DND-41 (cell line): Measurements from ENCODE around the gene RAB43.

Experiments
- ATAC-seq: fragments of 200-7000 bp; cut with Tn5 transposase; 3 replicates; pipeline ENCODE4 v1.9.1; 2021; ENCODE audit warnings: low read depth; ENCODE audit not compliant: insufficient read depth
- DNase-seq: peaks from one replicate; pipeline ENCODE4 v3.0.0-alpha.2; 2020
- H2AFZ ChIP-seq: 2 replicates; pipeline ENCODE4 v1.6.0; 2012; ENCODE audit warnings: low read depth, low read length
- H3K27ac ChIP-seq: 2 replicates; pipeline ENCODE4 v1.5.1; 2012; ENCODE audit warnings: low read length, inconsistent platforms
- H3K27me3 ChIP-seq: fragments of 200-600 bp; sonication (generic); 2 replicates; pipeline ENCODE4 v1.6.0; 2012; ENCODE audit warnings: low read length, mild to moderate bottlenecking, inconsistent platforms; ENCODE audit not compliant: insufficient read depth, poor library complexity
- H3K36me3 ChIP-seq: 2 replicates; pipeline ENCODE4 v1.5.1; 2012; ENCODE audit warnings: low read length, inconsistent platforms; ENCODE audit not compliant: insufficient read depth
- H3K4me1 ChIP-seq: 2 replicates; pipeline ENCODE4 v1.5.1; 2012; ENCODE audit warnings: mild to moderate bottlenecking, low read length; ENCODE audit not compliant: insufficient read depth
- H3K4me2 ChIP-seq: 2 replicates; pipeline ENCODE4 v1.6.0; 2012; ENCODE audit warnings: mild to moderate bottlenecking, moderate library complexity, low read length, inconsistent platforms; ENCODE audit not compliant: insufficient read depth
- H3K4me3 ChIP-seq, 2 experiments: fragments of 200-600 bp in 1 of 2; shearing (Covaris generic) in 1 of 2; 2 replicates each; pipeline ENCODE4 v1.5.1; 2012 to 2016; ENCODE audit warnings: inconsistent platforms in 2 of 2, low read length in 2 of 2, mild to moderate bottlenecking in 2 of 2, low read depth in 1 of 2, moderate library complexity in 1 of 2
- H3K79me2 ChIP-seq: 2 replicates; pipeline ENCODE4 v1.6.0; 2012; ENCODE audit warnings: low read length, inconsistent platforms; ENCODE audit not compliant: insufficient read depth
- H3K9ac ChIP-seq: 2 replicates; pipeline ENCODE4 v1.6.0; 2012; ENCODE audit warnings: low read depth, mild to moderate bottlenecking, inconsistent platforms, low read length, moderate library complexity
- H3K9me3 ChIP-seq: 2 replicates; pipeline ENCODE4 v1.5.1; 2012; ENCODE audit warnings: low read length, moderate library complexity, mild to moderate bottlenecking, inconsistent platforms; ENCODE audit not compliant: insufficient read depth, severe bottlenecking
- H4K20me1 ChIP-seq: 2 replicates; pipeline ENCODE4 v1.6.0; 2012; ENCODE audit warnings: low read length; ENCODE audit not compliant: insufficient read depth
- EZH2 ChIP-seq: IDR thresholded peaks from 3 replicates; pipeline ENCODE4 v1.6.1; 2012; ENCODE audit warnings: borderline replicate concordance, low read depth, mild to moderate bottlenecking, moderate library complexity, low read length, inconsistent platforms; ENCODE audit not compliant: severe bottlenecking
- TF ChIP-seq, protein P1 (sequence below): IDR thresholded peaks from 2 replicates; pipeline ENCODE4 v1.5.1; 2012; ENCODE audit warnings: borderline replicate concordance, low read length, moderate library complexity, mild to moderate bottlenecking; ENCODE audit not compliant: poor library complexity, severe bottlenecking; ENCODE audit errors: extremely low read depth

The RAB43 gene

DNA sequence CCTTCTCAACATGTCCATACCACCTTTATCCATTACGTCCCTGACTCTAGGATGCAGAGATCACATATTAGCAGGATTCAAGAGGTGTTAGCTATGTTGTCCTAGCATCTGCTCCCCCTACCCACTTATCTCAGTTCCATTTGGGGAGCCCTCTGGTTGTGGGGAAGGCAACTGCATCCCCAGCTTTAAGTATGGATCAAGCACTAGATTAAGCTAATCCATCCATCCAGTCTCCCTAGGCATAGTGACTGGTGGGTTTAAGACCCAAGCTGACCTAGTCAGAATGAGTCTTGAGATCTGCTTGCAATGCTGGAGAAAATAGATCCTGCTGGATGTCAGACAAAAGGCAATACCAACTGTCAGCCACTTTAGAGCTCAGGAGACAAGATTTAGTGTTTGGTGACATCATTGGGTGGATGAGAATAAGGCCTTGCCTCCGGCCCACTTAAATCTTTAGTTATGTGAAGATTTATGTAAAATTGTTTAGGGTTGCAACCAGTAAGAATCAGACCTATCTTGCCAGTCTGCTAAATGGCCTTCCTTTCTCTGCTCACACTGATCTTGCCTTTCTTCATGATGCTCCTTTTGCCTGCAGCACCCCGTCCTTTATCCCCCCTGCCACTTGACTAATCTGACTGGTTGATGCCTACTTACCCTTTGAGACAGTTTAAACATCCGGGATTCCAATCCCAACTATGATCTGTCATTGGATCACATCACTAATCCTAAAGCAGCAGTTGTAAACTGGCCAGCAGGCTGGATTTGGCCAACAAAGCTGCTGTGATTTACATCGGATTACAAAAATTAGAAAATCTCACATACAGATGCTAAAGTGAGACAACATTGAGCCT is 41.4 kb upstream of the RAB43 start:
- Histone ChIP-seq H3K79me2 (peaks cover 40% of the 10 kb centered on the region), H3K27ac (peak overlapping the region; percentile 97), H4K20me1 (peaks cover 3% of the 10 kb centered on the region; the same call in 1 of the 2 replicates), H3K4me3 (peak overlapping the region in 1 of 2 experiments; percentile 91; a peak in 3 of 4 replicates), H3K27me3 (no peaks in the 10 kb centered on the region), H3K36me3 (peaks cover 32% of the 10 kb centered on the region), H3K9me3 (no peaks in the 10 kb centered on the region), H3K4me1 (peaks cover 36% of the 10 kb centered on the region), H2AFZ (0 out of 2 replicates have a peak overlapping the region, but pooled peaks have one; percentile 17), H3K4me2 (peak overlapping the region; percentile 86), H3K9ac (peak overlapping the region; percentile 64)
- peak; percentile 10; the same call in 1 of the 3 replicates for ATAC-seq
- DNase-seq: peak; percentile 36
- TF ChIP-seq EZH2: no peak
- TF ChIP-seq, protein P1, sequence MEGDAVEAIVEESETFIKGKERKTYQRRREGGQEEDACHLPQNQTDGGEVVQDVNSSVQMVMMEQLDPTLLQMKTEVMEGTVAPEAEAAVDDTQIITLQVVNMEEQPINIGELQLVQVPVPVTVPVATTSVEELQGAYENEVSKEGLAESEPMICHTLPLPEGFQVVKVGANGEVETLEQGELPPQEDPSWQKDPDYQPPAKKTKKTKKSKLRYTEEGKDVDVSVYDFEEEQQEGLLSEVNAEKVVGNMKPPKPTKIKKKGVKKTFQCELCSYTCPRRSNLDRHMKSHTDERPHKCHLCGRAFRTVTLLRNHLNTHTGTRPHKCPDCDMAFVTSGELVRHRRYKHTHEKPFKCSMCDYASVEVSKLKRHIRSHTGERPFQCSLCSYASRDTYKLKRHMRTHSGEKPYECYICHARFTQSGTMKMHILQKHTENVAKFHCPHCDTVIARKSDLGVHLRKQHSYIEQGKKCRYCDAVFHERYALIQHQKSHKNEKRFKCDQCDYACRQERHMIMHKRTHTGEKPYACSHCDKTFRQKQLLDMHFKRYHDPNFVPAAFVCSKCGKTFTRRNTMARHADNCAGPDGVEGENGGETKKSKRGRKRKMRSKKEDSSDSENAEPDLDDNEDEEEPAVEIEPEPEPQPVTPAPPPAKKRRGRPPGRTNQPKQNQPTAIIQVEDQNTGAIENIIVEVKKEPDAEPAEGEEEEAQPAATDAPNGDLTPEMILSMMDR: peak; percentile 63

DNA sequence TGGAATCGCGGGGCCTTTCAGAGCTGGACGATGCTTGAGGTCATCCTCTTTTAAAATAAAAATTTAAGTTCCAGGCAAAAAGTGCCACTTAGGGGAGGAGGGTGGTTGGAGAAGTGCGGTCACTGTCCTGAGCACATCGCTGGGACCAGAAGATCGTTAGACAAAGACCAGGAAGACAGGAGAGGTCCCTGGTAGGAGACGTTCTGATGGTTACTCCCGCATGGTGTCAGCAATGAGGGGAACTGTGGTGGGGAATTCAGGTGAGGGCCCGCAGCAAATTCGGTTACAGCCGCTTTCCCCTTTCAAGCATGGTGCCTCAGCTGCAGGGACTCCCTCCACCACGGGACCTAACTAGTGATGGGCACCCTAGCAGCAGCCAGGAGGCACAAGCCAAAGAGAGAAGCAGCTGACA is 40.3 kb upstream of the RAB43 start:
- H3K36me3 ChIP-seq: peaks cover 29% of the 10 kb centered on the region
- peak overlapping the region; percentile 97 for H3K27ac ChIP-seq
- DNase-seq (peak; percentile 49), ATAC-seq (peak; percentile 17; the same call in 2 of the 3 replicates)
- peak overlapping the region; percentile 86 for H3K4me2 ChIP-seq
- H3K27me3 ChIP-seq: no peaks in the 10 kb centered on the region
- peaks cover 3% of the 10 kb centered on the region; the same call in 1 of the 2 replicates for H4K20me1 ChIP-seq
- peaks cover 37% of the 10 kb centered on the region for H3K79me2 ChIP-seq
- H3K9me3 ChIP-seq: no peaks in the 10 kb centered on the region
- H3K9ac ChIP-seq: peak overlapping the region; percentile 64
- peak overlapping the region; percentile 76 for H2AFZ ChIP-seq
- H3K4me1 ChIP-seq: peaks cover 36% of the 10 kb centered on the region
- H3K4me3 ChIP-seq: peak overlapping the region; percentile 36 to 91; a peak in 3 of 4 replicates
- TF ChIP-seq, protein P1: no peak
- TF ChIP-seq EZH2: no peak

DNA sequence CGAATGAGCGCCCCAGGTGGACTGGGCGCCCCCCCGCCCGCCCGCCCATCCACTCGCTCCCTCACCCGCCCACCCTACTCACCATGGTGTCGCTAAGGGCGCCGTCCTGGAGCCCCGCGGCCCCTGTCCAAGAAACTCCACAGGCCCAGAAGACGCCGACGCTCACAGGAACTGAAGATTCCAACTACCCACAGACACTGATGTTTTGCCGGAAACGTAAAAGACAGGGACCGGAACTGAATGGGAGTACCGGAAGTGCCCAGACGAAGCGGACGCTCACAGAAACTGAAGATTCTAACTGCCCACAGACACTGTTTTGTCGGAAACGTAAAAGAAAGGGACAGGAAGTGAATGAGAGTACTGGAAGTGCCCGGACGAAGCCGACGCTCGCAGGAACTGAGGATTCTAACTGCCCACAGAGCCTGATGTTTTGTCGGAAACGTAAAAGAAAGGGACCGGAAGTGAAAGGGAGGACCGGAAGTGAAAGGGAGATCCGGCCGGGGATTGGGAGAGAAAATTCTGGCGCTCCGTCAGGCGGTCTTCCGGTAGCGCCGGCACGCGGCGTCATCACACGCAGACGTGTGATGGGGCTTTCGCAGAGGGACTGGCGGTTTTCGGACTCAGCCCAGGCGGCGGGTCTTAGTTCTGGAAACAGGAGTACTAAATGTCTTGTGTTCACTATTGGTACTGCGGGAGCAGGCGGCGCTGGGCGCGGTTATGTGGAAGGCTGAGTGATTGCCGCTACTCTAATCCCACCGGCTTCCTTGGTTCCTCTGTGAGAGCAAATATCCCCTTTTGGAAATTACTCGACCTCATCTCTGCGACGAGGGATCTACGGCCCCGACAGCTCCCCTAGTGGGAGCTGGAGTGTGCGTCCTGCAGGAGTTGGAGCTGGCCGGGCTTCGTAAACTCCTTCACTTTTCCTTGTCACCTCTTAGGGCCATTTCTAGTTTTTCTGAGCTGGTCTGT is 39.6 kb upstream of the RAB43 start, which contains the start of gene ISY1:
Gene ISY1 (minus strand): TSS at position 173 of the 969 bp plus-strand sequence. CDS start 88 bp downstream, at position 85.
- Histone ChIP-seq H3K27ac (peak within 1 kb of the TSS; percentile 97), H3K79me2 (peaks cover 37% of the 10 kb centered on the region), H3K27me3 (no peaks in the 10 kb centered on the region), H3K9me3 (no peaks in the 10 kb centered on the region), H3K4me1 (peaks cover 36% of the 10 kb centered on the region), H2AFZ (peak within 1 kb of the TSS; percentile 81), H3K36me3 (peaks cover 29% of the 10 kb centered on the region), H3K4me2 (peak within 1 kb of the TSS; percentile 86), H3K9ac (peak within 1 kb of the TSS; percentile 64), H4K20me1 (peaks cover 3% of the 10 kb centered on the region; the same call in 1 of the 2 replicates), H3K4me3 (peak within 1 kb of the TSS; percentile 91 to 96)
- no peak for TF ChIP-seq EZH2
- TF ChIP-seq, protein P1: peak; percentile 79
- peak; percentile 77 for ATAC-seq
- peak; percentile 90 for DNase-seq
